Measurements from ENCODE around the gene CCDC80. TPM values are rescaled to one million over a fixed set of nuclear protein-coding genes. Genes with fewer than 3 reads are reported as not detected.

CCDC80 gene
- total RNA-seq, 1 donor from 2014 or later, result 0.25 TPM

DNA sequence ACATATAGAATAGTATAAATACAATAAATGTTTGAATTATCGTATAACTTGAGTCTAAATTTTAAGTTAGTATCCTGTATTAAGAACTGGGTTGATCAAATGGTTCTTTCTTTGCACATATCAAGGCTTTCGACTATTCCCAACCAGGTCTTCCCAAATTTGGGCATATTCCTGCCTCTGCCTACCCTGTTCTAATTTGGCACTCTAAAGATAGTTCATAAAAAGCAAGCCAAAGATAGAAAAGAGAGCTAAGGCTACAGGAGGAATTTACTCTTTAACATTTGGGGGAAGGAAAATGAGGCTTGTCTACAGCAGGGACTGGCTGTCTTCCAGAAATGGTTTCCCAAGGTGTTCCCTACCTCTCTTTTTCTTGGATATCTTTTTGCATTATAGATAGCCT, 43.0 kb downstream of the CCDC80 start:
- intact Hi-C loops (cut with micrococcal nuclease), result no loop called here

DNA sequence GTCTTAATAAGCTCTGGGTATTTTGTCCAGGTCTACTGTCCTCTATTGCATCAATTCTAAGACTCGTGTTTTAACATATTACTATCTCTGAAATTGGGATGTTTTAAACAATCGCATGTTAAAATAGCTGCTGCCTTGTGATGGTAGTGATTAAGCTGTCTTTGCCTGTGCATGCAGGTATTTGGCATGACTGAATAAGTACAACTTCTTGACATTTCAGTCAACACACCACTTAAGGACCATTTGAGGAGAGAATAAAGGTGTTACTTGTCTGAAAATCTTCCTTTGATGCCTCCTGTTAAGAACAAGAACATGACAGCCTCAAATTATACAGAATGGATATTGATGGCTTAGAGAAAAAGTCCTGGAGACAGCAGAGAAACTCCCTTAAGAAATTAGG, 46.1 kb downstream of the CCDC80 start:
- intact Hi-C loops (cut with micrococcal nuclease), result no loop called here

DNA sequence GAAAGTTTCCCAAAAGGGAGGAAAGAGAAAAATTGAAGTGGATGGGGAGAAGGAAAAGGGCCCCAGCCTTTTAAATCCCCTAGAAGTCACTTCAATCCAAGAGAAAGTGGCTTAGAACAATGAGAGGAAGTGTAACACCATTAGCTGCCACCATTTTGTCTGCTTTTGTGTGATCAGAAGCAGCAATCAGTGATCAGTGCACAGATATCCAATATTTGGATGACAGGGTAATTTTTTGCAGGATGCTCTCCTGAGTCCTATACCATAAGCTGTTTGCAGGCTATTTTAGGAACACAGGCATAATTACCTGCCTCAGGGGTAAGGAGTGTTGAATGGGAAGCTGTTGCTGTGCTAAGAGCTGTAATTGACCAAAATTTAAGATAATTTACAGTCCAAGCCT, 47.7 kb downstream of the CCDC80 start:
- intact Hi-C loops (cut with micrococcal nuclease), result no loop called here

DNA sequence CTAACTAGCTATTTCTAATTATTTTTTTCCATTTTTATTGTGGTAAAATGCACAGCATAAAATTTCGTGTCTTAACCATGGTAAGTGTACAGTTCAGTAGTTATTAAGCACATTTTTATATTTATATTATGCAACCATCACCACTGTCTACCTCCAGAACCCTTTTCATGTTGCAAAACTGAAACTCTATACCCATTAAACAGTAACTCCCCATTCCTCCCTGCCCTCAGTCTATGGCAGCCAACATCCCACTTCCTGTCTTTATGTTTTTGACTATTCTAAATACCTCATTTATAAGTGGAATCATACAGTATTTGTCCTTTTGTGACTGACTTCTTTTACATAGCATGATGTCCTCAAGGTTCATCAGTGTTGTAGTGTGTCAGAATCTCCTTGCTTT, 53.6 kb downstream of the CCDC80 start:
- intact Hi-C loops (cut with micrococcal nuclease), result loop anchor here (10.0 kb wide), 1 partner anchor 987 kb away; no protein-coding TSS in a partner anchor

DNA sequence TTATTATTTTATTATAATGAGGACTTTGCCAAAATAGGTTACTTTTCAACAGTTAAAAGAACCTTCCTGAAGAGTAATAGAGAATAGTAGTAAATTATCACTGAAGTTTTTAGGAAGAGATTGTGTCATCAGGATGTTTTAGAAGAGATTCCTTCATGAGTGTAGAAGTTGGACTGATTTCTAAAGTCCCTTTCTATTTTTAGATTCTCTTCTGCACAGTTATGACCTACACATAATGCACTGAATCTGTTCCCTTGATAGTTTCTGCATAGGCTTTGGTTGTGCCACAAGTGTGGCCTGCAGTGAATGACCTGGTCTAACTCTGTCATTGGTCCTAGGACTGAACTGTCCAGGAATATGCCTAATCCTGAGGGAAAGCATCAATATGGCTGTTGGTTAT, 55.2 kb downstream of the CCDC80 start:
- intact Hi-C loops (cut with micrococcal nuclease), result loop anchor here (10.0 kb wide), 1 partner anchor 989 kb away; no protein-coding TSS in a partner anchor

DNA sequence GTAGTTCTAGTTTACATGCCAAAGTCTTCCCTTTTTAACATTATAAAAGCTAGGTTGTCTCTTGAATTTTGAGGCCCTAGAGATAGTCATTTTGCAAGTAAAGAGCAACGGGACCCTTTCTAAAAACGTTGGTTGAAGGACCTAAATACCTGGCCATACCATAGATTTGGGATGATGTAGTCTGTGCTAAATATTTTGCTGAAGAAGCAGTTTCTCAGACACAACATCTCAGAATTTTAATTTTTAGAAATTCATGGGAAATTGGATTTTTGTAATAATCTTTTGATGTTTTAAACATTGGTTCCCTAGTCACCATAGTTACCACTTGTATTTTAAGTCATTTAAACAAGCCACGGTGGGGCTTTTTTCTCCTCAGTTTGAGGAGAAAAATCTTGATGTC, 57.8 kb downstream of the CCDC80 start:
- intact Hi-C loops (cut with micrococcal nuclease), result loop anchor here (10.0 kb wide), 1 partner anchor 992 kb away; no protein-coding TSS in a partner anchor

DNA sequence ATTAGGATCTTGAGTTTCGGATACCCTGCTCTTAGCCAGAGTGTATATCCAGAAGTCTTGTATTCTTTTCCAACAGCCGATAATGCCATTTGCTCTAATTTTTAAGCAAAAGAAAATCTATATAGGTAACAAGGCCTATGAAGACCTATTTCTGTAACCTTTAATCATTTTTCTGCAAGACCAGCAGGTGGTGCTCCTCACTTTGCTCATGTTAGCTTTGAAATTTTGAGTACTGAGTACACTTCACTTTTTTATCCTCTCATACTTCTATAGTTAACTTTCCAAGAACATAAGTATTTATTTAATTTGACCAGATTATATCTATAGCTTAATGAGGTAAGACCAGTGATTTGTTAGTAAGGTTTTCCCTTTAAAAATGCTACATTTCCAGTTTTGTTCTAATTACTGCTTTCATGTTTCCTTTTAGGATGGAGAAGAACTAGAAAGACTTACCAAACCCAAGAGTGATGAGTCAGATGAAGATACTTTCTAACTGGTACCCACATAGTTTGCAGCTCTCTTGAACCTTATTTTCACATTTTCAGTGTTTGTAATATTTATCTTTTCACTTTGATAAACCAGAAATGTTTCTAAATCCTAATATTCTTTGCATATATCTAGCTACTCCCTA, 58.6 kb downstream of the CCDC80 start:
- intact Hi-C loops (cut with micrococcal nuclease), result loop anchor here (1.0 to 10.0 kb wide), 9 partner anchors 61 to 992 kb away; no protein-coding TSS in a partner anchor

DNA sequence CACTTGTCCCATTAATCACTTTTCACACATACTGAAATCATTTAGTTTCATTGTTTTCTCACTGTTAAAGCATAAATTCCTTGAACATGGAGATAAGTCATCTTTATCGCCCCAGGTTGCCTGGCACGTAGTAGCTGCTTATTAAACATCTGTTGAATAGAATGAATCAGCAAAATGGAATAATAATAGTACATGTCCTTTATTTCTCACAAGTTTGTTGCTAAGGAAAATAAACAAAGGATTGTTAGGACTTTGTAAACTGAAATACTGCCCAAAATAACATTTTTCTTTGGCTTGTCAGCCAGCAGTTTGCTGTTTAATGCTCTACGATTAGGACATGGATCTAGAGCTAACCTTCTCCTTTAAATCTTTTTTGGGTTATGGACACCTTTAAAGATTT, 61.2 kb downstream of the CCDC80 start:
- intact Hi-C loops (cut with micrococcal nuclease), result loop anchor here (10.0 kb wide), 1 partner anchor 995 kb away; no protein-coding TSS in a partner anchor

DNA sequence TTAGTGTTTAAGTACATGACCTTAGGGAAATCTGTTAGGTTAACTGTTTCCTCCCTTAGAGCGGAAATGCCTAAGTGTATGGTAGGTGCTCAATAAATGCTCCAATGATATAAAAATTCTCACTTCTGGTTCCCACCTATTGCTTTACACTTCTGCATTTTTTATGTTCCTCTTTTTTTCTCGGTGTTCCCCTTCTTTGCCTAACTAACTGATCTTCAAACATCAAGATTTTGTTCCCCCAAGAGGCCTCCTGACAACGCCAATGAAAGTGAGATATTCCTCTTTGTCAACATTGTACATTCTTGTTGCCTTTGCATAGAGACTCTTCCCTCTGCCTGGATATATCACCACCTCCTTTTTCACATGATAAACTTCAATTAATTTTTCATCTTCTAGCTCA, 61.7 kb downstream of the CCDC80 start:
- intact Hi-C loops (cut with micrococcal nuclease), result no loop called here

DNA sequence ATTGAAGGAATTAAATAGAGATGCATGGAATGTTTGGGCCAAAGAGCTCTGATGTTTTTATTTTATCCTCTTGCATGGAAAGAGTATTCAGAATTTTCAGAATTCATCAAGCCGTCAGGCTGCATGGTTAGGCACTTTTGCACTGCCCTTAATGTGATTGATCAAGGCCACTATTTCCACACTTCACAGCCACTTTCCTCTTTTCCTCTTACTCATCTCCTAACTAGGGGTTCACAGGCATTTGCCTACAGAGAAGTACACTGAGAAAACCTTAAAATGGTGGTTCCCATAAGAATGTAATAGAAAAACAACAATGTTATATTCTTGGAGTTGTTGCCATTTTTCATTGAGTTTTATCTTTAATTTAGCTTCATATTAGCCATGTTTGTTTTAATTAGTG, 68.2 kb downstream of the CCDC80 start:
- intact Hi-C loops (cut with micrococcal nuclease), result no loop called here

DNA sequence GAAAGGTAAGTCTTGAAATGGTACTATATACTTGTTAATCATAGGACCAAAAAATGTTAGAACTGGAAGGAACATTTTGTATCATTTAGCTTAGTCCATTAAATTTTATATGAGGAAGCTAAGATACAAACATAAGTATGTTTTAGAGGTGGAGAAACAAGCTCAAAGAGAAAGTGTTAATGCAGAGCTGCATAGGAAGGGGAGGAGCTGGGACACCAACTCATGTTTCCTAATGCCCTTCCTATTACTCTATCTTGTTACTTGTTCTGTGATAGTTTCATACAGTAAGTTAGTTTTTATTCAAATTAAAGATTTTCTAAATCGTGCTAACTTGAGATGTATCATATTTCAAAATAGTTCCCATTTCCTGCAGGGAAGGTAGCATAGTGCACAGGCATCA, 71.7 kb downstream of the CCDC80 start:
- intact Hi-C loops (cut with micrococcal nuclease), result loop anchor here (10.0 kb wide), 1 partner anchor 1646 kb away; no protein-coding TSS in a partner anchor

DNA sequence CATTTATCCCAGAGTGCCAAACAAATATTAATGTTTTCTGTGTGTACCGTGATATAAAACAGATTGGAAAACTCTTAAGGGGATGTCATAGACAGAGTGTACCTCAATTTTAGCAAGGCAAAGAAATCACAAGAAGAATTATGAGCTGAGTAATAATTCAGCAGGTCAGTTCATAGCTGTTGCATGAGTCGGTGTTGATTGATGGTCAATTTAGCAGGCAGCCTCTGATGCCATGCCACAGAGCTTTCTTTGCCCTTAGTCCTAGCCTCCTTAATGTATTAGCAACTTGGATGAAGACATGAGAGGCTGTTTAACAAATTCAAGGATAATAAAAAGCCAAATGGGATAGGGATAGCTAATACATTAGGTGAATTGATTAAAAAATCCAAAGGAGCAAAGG, 72.3 kb downstream of the CCDC80 start:
- intact Hi-C loops (cut with micrococcal nuclease), result loop anchor here (10.0 kb wide), 1 partner anchor 1646 kb away; no protein-coding TSS in a partner anchor

DNA sequence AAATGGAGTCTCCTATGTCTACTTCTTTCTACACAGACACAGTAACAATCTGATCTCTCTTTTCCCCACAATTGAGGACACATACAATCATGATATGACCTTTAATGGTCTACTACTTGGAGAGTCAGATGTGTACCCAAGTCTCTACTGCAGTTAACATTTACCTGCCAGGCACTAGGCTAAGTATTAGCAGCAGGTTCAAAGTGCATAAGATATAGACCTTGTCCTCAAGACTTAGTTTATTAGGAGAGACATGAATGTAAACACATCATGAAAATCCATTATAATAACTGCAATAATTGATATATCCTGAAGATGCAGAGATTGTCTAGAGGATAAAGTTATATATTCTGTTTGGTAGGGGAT, 76.0 kb downstream of the CCDC80 start:
- intact Hi-C loops (cut with micrococcal nuclease), result loop anchor here (5.0 to 10.0 kb wide), 3 partner anchors 948 to 1650 kb away; partner anchors contain the start of gene ZDHHC23

DNA sequence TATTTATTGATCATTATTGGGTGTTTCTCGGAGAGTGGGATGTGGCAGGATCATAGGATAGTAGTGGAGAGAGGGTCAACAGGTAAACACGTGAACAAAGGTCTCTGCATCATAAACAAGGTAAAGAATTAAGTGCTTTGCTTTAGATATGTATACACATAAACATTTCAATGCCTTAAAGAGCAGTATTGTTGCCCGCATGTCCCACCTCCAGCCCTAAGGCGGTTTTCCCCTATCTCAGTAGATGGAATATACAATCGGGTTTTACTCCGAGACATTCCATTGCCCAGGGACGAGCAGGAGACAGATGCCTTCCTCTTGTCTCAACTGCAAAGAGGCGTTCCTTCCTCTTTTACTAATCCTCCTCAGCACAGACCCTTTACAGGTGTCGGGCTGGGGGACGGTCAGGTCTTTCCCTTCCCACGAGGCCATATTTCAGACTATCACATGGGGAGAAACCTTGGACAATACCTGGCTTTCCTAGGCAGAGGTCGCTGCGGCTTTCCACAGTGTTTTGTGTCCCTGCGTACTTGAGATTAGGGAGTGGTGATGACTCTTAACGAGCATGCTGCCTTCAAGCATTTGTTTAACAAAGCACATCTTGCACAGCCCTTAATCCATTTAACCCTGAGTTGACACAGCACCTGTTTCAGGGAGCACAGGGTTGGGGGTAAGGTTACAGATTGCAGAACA, 76.5 kb downstream of the CCDC80 start:
- intact Hi-C loops (cut with micrococcal nuclease), result loop anchor here (5.0 to 10.0 kb wide), 3 partner anchors 947 to 1650 kb away; partner anchors contain the start of gene ZDHHC23

DNA sequence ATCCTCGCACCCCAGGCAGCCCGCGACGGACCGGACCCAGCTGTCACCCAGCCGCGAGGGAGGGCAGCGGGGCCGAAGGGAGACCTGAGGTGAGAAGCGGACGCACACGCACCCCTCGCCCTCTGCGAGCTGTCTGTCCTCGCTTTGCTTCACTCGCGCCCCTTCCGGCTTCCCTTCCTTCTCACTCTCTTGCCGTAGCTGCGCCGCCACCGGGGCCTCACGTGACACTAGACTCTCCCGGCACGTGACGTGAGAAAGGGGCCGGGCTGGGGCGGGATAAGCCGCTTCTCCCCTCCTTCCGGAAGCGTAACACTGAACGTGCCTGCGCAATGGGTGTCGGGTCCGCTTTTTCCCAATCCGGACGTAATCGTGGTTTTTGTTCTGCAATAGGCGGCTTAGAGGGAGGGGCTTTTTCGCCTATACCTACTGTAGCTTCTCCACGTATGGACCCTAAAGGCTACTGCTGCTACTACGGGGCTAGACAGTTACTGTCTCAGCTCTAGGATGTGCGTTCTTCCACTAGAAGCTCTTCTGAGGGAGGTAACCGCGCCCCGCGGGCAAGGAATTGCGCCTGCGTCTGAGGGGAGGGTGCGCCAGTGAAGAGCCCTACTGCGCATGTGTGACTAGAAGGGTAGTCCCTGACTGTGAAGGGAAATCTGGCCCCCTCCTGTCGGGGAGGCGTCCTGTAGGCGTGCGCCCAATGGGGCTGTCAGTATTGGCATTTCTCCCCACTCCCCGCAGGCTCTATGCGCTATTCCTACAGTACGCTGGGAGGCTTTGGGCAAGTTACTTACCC, 79.0 kb downstream of the CCDC80 start, which contains the start of the genes ATG3 and SLC35A5:
Gene ATG3 (minus strand): TSS at position 229 of the 796 bp plus-strand sequence. CDS start 434 bp downstream, outside the sequence.
Gene SLC35A5 (plus strand): TSS at position 312 of the 796 bp plus-strand sequence. CDS start 1,359 bp downstream, outside the sequence.
- intact Hi-C loops (cut with micrococcal nuclease), result loop anchor here (1.0 to 10.0 kb wide), 22 partner anchors 63 to 1653 kb away; partner anchors contain the start of genes ABHD10, ATP6V1A, BTLA and C3orf52

DNA sequence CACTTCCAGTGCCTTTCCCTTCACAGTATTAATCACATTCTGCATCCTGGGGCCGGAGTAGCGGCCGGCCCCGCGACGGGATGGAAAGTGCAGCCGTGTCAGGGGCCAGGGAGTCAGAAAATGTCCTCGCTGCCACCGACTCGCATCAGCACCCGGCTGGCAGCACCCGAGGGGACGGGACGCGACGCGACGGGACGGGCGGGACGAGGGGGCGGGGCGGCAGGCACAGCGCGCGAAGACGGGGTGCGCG, 79.5 kb downstream of the CCDC80 start:
- intact Hi-C loops (cut with micrococcal nuclease), result loop anchor here (1.0 to 10.0 kb wide), 6 partner anchors 116 to 1653 kb away; partner anchors contain the start of genes CD96 and ZDHHC23

DNA sequence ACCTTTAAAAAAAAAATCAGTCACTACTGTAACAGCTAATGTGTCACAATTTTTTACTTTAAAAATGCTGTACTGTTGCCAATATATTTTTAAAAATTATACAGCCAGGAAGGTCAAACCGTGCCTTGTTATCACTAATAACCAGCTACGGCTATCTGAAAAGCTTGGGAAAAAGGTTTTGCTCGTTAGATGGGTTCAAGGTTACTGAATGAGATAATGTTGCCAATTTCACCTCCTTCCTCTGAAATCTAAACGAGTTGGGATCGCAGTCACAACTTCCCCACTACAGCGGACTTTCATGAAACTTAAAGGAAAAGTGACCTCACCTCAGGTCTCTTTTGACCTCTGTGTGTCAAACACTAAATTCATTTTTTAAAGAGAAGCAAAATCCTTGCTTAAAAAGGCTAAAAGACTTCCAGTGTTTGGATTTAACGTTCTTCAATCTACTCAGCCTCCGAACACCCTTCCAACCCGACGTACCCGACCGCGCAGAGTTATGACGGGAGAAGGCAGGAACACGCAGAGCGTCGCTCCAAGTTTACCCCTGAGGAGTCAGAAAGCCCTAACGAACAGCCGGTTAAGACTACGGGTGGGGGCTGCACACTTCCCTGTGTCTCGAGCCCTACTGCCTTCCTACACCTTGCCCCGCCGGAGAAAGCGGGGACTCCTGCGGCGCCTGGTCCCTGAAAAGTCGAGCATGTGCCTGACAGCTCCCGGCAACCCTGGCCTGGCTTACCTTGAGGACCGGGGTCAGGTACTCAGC, 80.0 kb downstream of the CCDC80 start:
- intact Hi-C loops (cut with micrococcal nuclease), result loop anchor here (1.0 to 10.0 kb wide), 6 partner anchors 116 to 1654 kb away; partner anchors contain the start of genes CD96 and ZDHHC23

DNA sequence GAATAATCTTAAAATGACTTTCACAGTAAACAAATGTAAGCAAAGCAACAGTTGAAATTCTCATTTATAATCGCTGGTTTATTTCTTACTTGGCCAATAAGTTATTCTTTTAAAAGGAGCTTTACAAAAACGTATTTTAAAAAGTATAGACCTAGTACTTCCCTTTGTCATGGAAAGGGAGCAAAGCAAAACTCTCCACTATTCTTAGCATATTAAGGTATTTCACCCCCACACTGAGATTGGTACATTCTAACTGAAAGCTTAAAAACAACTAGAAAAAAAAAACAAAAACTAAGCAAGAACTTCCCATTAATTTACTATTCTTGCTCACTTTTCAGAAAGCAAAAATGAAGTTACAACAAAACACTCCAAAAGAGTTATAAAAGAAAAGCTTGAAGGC, 80.6 kb downstream of the CCDC80 start:
- intact Hi-C loops (cut with micrococcal nuclease), result loop anchor here (5.0 to 10.0 kb wide), 3 partner anchors 943 to 1654 kb away; partner anchors contain the start of gene ZDHHC23

DNA sequence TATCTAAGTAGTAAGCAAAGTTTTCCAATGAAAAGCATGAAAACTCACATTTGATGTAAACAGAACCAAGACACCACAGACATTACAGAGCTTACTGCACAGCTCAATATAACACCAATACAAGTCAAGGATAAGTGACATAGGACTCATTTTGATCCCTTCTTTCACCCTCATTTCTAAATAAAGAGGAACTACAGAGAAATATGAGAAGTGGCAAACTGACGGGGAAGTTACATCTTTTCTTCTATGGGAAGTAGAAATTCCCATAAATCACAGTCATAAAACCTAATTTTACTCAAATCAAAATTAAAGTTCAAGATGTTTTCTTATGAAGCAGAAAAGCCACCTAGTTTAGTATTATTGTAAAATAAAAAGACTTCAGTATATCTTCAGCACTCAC, 83.0 kb downstream of the CCDC80 start:
- intact Hi-C loops (cut with micrococcal nuclease), result no loop called here

DNA sequence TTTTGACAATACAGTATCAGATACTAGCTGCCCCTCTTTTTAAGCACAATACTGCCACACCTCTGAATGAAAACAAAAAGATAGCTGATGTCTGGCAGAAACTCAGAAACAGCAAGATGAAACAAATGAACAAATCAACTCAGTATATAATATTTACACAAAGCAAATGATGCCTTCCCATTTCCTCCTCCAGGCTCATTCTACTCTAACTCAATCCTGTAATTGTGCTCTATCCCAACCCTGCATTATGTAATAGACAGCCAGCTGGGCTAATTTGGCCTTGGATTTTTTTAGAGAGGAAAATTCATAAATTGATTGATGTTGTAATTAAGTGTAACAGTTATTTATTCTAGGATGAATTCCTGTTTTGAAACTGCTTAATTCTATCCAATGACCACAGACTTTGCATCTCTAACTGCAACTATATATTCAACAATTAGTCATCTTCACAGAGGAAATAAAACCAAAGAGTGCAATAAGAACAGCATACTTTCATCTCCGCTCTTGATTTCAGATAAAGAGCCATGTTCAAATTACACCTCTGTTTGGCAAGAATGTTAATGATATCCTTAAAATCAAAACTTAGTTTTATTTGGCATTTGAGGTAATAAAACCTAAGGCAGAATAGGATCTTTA, 85.3 kb downstream of the CCDC80 start:
- intact Hi-C loops (cut with micrococcal nuclease), result no loop called here
